Omental fat pad (tissue), 4 donors: ENCODE results near the gene FMN1. TPM values are rescaled to one million over a fixed set of nuclear protein-coding genes. Genes with fewer than 3 reads are reported as not detected.

ENCODE experiments used
- ATAC-seq: fragments of 150-250 bp; one replicate; pipeline ENCODE4 v1.9.1; 2016; ENCODE audit warnings: mild to moderate bottlenecking, moderate library complexity; ENCODE audit not compliant: low FRiP score
- DNase-seq: peaks from one replicate; pipeline ENCODE4 v3.0.0-alpha.2; 2019; ENCODE audit warnings: low spot score
- CTCF ChIP-seq, 3 donors: fragments of 450-650 bp; IDR thresholded peaks; one replicate each; pipeline ENCODE4 v1.5.1; 2016 to 2017; ENCODE audit warnings: antibody characterized with exemption in 3 of 3, mild to moderate bottlenecking in 3 of 3, moderate library complexity in 2 of 3
- total RNA-seq, 4 donors: library from RNA; depleted of rRNA; stranded (reverse); fragments of >200 nt; gene quantifications; one replicate each; pipeline ENCODE4 v1.1.0, GENCODE V29; 2016

The FMN1 gene
- total RNA-seq, 4 donors from 2014 or later = 19.9 to 35.5 (median 28.5) TPM

- no peak for DNase-seq
- peak; percentile 46 for ATAC-seq
- TF ChIP-seq CTCF (IDR thresholded peaks at IDR 0.05) = no peak
Measured at GRCh38 chr15:32840507-32841245, 353.8 kb downstream of the FMN1 start.

- no peak for TF ChIP-seq CTCF (IDR thresholded peaks at IDR 0.05)
- ATAC-seq (no peak), DNase-seq (no peak)
Measured at GRCh38 chr15:32838820-32839219, 355.7 kb downstream of the FMN1 start.

- ATAC-seq (no peak), DNase-seq (no peak)
- TF ChIP-seq CTCF (IDR thresholded peaks at IDR 0.05) = no peak
Measured at GRCh38 chr15:32838338-32838737, 356.2 kb downstream of the FMN1 start.

GRCh38 chr15:32837935-32838334, 356.6 kb downstream of the FMN1 start:
- DNase-seq (no peak), ATAC-seq (no peak)
- TF ChIP-seq CTCF (IDR thresholded peaks at IDR 0.05) = no peak

- DNase-seq = no peak
- TF ChIP-seq CTCF (IDR thresholded peaks at IDR 0.05) = no peak
- ATAC-seq = no peak
Measured at GRCh38 chr15:32834156-32834555, 360.4 kb downstream of the FMN1 start.

GRCh38 chr15:32833379-32833821, 361.1 kb downstream of the FMN1 start:
- ATAC-seq (no peak), DNase-seq (no peak)
- no peak for TF ChIP-seq CTCF (IDR thresholded peaks at IDR 0.05)

GRCh38 chr15:32831485-32831884, 363.0 kb downstream of the FMN1 start:
- ATAC-seq (no peak), DNase-seq (no peak)
- TF ChIP-seq CTCF (IDR thresholded peaks at IDR 0.05) = no peak
